PC-9 (cell line): ENCODE results near the gene SMPD3. TPM values are rescaled to one million over a fixed set of nuclear protein-coding genes. Genes with fewer than 3 reads are reported as not detected.

Experiments
- BruUV-seq: library from RNA; stranded (reverse); fragments of 400-500 nt; replicated peaks from 2 replicates; lab custom pipeline; 2021; lab: Mats Ljungman, UMichigan
- CTCF ChIA-PET: fragments of 300-600 bp; sonication (Branson Sonifier 250); formaldehyde crosslinking; loops from one replicate; lab custom pipeline; 2022; ENCODE audit warnings: antibody characterized with exemption; lab: Charles Lee
- POLR2A ChIA-PET: fragments of 300-600 bp; sonication (Branson Sonifier 250); formaldehyde crosslinking; loops from one replicate; lab custom pipeline; 2022; ENCODE audit warnings: antibody characterized with exemption; ENCODE audit not compliant: unreplicated experiment; lab: Charles Lee
- DNase-seq, 2 experiments: peaks; one replicate each; pipeline versions ENCODE4 v3.0.0 to v3.0.0-alpha.2; 2015 to 2022; ENCODE audit warnings: mixed read lengths in 1 of 2
- H2AFZ ChIP-seq: fragments of 200-600 bp; sonication (generic); 2 replicates; pipeline ENCODE4 v1.8.1; 2017; ENCODE audit warnings: antibody characterized with exemption
- H3F3A ChIP-seq: fragments of 200-600 bp; sonication (generic); 2 replicates; pipeline ENCODE4 v1.8.1; 2017; ENCODE audit warnings: antibody characterized with exemption, mild to moderate bottlenecking, low read depth; ENCODE audit not compliant: insufficient read depth
- H3K27ac ChIP-seq: fragments of 200-600 bp; sonication (generic); 2 replicates; pipeline ENCODE4 v1.6.1; 2016; ENCODE audit warnings: mixed run types
- H3K27me3 ChIP-seq: fragments of 200-600 bp; sonication (generic); 2 replicates; pipeline ENCODE4 v1.6.1; 2016; ENCODE audit warnings: low read depth, mixed run types; ENCODE audit not compliant: insufficient read depth
- H3K36me3 ChIP-seq: fragments of 200-600 bp; sonication (generic); 2 replicates; pipeline ENCODE4 v1.6.1; 2016; ENCODE audit warnings: low read depth, mixed run types
- H3K4me1 ChIP-seq: fragments of 200-600 bp; sonication (generic); replicated peaks from 2 replicates; pipeline ENCODE4 v1.6.1; 2016; ENCODE audit warnings: mixed run types; ENCODE audit not compliant: insufficient read depth
- H3K4me2 ChIP-seq: fragments of 200-600 bp; sonication (generic); 2 replicates; pipeline ENCODE4 v1.6.1; 2017; ENCODE audit warnings: mixed run types
- H3K4me3 ChIP-seq: fragments of 200-600 bp; sonication (generic); 2 replicates; pipeline ENCODE4 v1.6.1; 2016; ENCODE audit warnings: mixed run types
- H3K79me2 ChIP-seq: fragments of 200-600 bp; sonication (generic); 2 replicates; pipeline ENCODE4 v1.6.1; 2017; ENCODE audit warnings: low read depth, mixed run types
- H3K9me2 ChIP-seq: fragments of 200-600 bp; sonication (generic); 2 replicates; pipeline ENCODE4 v1.8.1; 2017; ENCODE audit warnings: mild to moderate bottlenecking; ENCODE audit not compliant: insufficient read depth
- H3K9me3 ChIP-seq: fragments of 200-600 bp; sonication (generic); 2 replicates; pipeline ENCODE4 v1.8.1; 2016; ENCODE audit warnings: low read depth; ENCODE audit not compliant: insufficient read depth
- H4K20me1 ChIP-seq: fragments of 200-600 bp; sonication (generic); 2 replicates; pipeline ENCODE4 v1.8.1; 2017; ENCODE audit not compliant: insufficient read depth
- EZH2 ChIP-seq: fragments of 200-600 bp; sonication (generic); IDR thresholded peaks from 2 replicates; pipeline ENCODE4 v1.8.0; 2017; ENCODE audit warnings: antibody characterized with exemption, low read depth
- intact Hi-C: fragments of 100-400 bp; cut with micrococcal nuclease; formaldehyde crosslinking; loops from one replicate; pipeline ENCODE4 v1.10.0; 2022; ENCODE audit not compliant: unreplicated experiment
- total RNA-seq: library from RNA; stranded (reverse); gene quantifications from 2 replicates; pipeline ENCODE4 v1.2.3, GENCODE V29; 2021
- TF ChIP-seq, protein P1 (sequence below): fragments of 200-600 bp; sonication (generic); conservative IDR thresholded peaks from 2 replicates; pipeline ENCODE4 v1.6.1; 2017; ENCODE audit warnings: mixed run types, antibody characterized with exemption, mild to moderate bottlenecking, moderate library complexity

The SMPD3 gene
- total RNA-seq, 1 experiment from 2014 or later, result 0.94 TPM

DNA sequence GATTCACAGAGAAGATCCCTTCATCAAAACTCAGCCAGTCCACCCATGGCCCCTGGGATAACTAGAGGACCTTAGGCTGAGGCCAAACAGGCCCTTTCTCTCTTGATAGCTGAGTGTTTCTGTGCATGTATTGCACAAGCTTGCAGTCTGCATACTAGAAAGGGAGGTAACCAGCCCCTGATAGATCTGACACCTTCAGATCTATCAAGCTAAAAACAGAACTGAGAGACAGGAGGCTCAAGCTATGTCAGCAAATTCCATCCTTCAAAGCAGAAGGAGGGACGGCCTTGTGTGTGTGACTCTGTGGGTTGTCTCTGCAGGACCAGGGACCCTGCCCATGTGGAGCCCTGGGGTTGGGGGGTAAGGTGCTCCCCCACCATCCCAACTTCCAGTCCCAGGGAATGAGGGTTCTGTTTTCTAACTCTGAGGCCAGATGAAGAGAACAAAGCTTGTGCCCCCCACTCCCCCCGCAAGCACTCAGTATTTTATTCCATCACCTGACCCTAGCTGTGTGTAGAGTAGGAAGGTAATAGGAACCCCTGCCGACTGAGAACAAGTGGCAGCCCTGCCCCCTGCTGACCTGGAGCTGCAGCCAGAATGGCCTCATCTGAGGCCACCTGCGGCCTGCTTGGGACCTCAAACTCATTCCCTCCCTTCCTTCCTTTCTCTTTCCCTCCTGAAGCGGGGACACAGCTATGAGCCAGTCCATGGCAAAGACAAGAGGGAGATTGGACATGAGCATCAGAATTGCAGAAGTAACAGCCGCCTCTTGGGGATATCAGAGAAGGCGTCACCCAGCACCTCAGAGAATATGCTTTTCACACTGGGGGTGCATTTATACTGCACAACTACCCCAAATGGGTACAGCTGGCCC is 63.8 kb downstream of the SMPD3 start:
- Histone ChIP-seq H3K4me1 (no peaks in the 10 kb centered on the region), H3K27ac (no peak overlapping the region), H3K4me2 (no peak overlapping the region), H2AFZ (no peak overlapping the region), H4K20me1 (no peaks in the 10 kb centered on the region), H3K9me2 (no peaks in the 10 kb centered on the region), H3K9me3 (no peaks in the 10 kb centered on the region), H3K36me3 (no peaks in the 10 kb centered on the region), H3K79me2 (no peaks in the 10 kb centered on the region), H3K4me3 (no peak overlapping the region), H3K27me3 (no peaks in the 10 kb centered on the region), H3F3A (no peaks in the 10 kb centered on the region)
- DNase-seq, result no peak
- intact Hi-C loops, result no loop called here
- POLR2A ChIA-PET, result no interaction called here
- BruUV-seq, result no TSS peak
- CTCF ChIA-PET, result no interaction called here
- no peak for TF ChIP-seq EZH2
- TF ChIP-seq, protein P1, sequence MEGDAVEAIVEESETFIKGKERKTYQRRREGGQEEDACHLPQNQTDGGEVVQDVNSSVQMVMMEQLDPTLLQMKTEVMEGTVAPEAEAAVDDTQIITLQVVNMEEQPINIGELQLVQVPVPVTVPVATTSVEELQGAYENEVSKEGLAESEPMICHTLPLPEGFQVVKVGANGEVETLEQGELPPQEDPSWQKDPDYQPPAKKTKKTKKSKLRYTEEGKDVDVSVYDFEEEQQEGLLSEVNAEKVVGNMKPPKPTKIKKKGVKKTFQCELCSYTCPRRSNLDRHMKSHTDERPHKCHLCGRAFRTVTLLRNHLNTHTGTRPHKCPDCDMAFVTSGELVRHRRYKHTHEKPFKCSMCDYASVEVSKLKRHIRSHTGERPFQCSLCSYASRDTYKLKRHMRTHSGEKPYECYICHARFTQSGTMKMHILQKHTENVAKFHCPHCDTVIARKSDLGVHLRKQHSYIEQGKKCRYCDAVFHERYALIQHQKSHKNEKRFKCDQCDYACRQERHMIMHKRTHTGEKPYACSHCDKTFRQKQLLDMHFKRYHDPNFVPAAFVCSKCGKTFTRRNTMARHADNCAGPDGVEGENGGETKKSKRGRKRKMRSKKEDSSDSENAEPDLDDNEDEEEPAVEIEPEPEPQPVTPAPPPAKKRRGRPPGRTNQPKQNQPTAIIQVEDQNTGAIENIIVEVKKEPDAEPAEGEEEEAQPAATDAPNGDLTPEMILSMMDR, result no peak

DNA sequence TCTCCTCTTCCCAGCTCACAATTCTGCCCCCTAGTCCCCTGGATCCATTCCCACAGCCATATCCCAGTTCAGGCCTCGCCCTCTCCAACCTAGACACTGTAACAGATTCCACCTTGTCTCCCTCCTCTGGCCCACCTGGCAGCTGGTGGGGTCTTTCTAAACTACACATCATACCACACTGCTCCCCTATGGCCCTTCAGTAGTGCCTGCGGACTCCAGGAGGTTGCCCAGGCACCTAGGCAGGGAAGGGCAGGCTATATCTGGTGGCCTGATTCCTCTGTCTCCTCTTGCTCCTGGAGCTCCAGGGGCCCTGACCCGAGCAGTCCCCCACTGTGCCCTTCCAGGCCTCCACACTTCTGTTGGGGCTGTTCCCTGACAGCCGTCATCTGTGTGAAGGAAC is 64.5 kb downstream of the SMPD3 start:
- Histone ChIP-seq H3K79me2 (no peaks in the 10 kb centered on the region), H3K4me3 (no peak overlapping the region), H3K36me3 (no peaks in the 10 kb centered on the region), H3K27me3 (no peaks in the 10 kb centered on the region), H3K9me2 (no peaks in the 10 kb centered on the region), H3K9me3 (no peaks in the 10 kb centered on the region), H4K20me1 (no peaks in the 10 kb centered on the region), H3K27ac (no peak overlapping the region), H3F3A (no peaks in the 10 kb centered on the region), H3K4me2 (no peak overlapping the region), H2AFZ (no peak overlapping the region), H3K4me1 (no peaks in the 10 kb centered on the region)
- ChIA-PET CTCF (no interaction called here), POLR2A (no interaction called here)
- BruUV-seq, result no TSS peak
- no peak for TF ChIP-seq EZH2
- TF ChIP-seq, protein P1, result no peak
- intact Hi-C loops, result no loop called here
- no peak for DNase-seq

DNA sequence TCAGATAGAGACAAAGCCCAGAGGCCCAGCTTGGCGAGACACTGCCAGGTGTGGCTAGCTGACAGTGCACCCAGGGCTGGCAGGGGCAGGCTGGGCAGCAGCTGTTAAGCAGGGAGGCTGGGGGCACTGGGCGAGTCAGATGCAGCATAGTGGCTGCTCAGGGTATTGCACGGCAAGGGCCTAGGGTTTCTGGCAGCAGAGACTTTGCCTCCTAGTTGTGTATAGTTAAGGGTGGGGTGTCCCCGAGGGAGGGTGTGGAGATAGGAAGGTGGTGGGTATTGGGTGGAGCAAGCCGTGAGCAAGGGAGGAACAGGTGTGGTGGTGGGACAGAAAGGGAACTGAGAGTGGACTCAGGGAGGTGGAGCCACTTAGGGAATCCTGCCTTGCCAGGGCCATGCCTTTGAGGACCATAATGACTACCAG is 66.0 kb downstream of the SMPD3 start:
- no peaks in the 10 kb centered on the region for H3F3A ChIP-seq
- H3K9me2 ChIP-seq, result no peaks in the 10 kb centered on the region
- no peak for DNase-seq
- ChIA-PET POLR2A (no interaction called here), CTCF (no interaction called here)
- no peaks in the 10 kb centered on the region for H3K79me2 ChIP-seq
- TF ChIP-seq, protein P1, result peak; percentile 57; the same call in 1 of the 2 replicates
- TF ChIP-seq EZH2, result no peak
- peaks cover 7% of the 10 kb centered on the region; the same call in 1 of the 2 replicates for H3K4me1 ChIP-seq
- no peaks in the 10 kb centered on the region for H3K36me3 ChIP-seq
- no peaks in the 10 kb centered on the region for H4K20me1 ChIP-seq
- no peak overlapping the region for H2AFZ ChIP-seq
- no peak overlapping the region for H3K27ac ChIP-seq
- no peaks in the 10 kb centered on the region for H3K9me3 ChIP-seq
- H3K4me2 ChIP-seq, result no peak overlapping the region
- intact Hi-C loops, result no loop called here
- no peak overlapping the region for H3K4me3 ChIP-seq
- no peaks in the 10 kb centered on the region for H3K27me3 ChIP-seq
- BruUV-seq, result no TSS peak
